ENCODE data around the gene SRRM3. TPM values are rescaled to one million over a fixed set of nuclear protein-coding genes. Genes with fewer than 3 reads are reported as not detected.
"Not testable (repeated sequence)": the region's sequence is repeated elsewhere in the genome, so short reads cannot be mapped to it uniquely, and the experiment has no call there.

SRRM3 gene
- total RNA-seq, 1 donor from 2014 or later, result 2.5 TPM

GRCh38 chr7:76223286-76223972 is 21.7 kb downstream of the SRRM3 start:
- TF ChIP-seq, protein P1, sequence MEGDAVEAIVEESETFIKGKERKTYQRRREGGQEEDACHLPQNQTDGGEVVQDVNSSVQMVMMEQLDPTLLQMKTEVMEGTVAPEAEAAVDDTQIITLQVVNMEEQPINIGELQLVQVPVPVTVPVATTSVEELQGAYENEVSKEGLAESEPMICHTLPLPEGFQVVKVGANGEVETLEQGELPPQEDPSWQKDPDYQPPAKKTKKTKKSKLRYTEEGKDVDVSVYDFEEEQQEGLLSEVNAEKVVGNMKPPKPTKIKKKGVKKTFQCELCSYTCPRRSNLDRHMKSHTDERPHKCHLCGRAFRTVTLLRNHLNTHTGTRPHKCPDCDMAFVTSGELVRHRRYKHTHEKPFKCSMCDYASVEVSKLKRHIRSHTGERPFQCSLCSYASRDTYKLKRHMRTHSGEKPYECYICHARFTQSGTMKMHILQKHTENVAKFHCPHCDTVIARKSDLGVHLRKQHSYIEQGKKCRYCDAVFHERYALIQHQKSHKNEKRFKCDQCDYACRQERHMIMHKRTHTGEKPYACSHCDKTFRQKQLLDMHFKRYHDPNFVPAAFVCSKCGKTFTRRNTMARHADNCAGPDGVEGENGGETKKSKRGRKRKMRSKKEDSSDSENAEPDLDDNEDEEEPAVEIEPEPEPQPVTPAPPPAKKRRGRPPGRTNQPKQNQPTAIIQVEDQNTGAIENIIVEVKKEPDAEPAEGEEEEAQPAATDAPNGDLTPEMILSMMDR (IDR thresholded peaks at IDR 0.05; ENCODE audit: unreplicated experiment), result no peak
- H3K9me3 Mint-ChIP-seq (ENCODE audit: low read depth), result no peaks in the 10 kb centered on the region
- DNase-seq (ENCODE audit: low spot score, unreplicated experiment), result no peak
- H3K4me1 Mint-ChIP-seq (ENCODE audit: low read depth), result peaks cover 2% of the 10 kb centered on the region
- no peak overlapping the region for H3K27ac Mint-ChIP-seq
- H3K4me3 Mint-ChIP-seq (ENCODE audit: low read depth), result no peak overlapping the region
- no peaks in the 10 kb centered on the region for H3K36me3 Mint-ChIP-seq (ENCODE audit: insufficient read depth)
- peaks cover 52% of the 10 kb centered on the region for H3K27me3 Mint-ChIP-seq

DNA sequence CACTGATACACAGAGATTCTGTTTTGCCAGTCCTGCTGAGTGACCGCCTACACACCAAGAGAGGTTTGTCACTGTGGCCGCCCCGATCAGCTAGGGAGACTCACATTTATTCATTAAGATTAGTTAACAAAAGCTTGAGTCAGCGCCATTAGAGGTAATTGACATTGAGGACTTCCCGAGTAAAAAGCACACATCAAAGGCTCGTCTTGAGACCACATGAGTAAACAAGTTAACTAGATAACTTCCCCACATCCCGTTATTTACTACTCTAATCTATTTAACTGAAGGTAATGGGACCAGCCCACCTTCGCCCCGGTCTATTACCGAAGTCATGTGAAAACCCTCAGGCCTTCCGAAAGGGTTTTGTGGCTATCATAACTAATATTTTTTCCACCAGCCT is 23.0 kb downstream of the SRRM3 start:
- Mint-ChIP-seq H3K9me3 (ENCODE audit: low read depth) (no peaks in the 10 kb centered on the region), H3K27ac (no peak overlapping the region), H3K36me3 (ENCODE audit: insufficient read depth) (no peaks in the 10 kb centered on the region), H3K27me3 (peaks cover 52% of the 10 kb centered on the region), H3K4me1 (ENCODE audit: low read depth) (peaks cover 2% of the 10 kb centered on the region), H3K4me3 (ENCODE audit: low read depth) (no peak overlapping the region)
- no peak for DNase-seq (ENCODE audit: low spot score, unreplicated experiment)
- TF ChIP-seq, protein P1 (IDR thresholded peaks at IDR 0.05; ENCODE audit: unreplicated experiment), result no peak

- Mint-ChIP-seq H3K4me1 (ENCODE audit: low read depth) (peaks cover 2% of the 10 kb centered on the region), H3K27me3 (peaks cover 54% of the 10 kb centered on the region), H3K9me3 (ENCODE audit: low read depth) (no peaks in the 10 kb centered on the region), H3K27ac (no peak overlapping the region), H3K4me3 (ENCODE audit: low read depth) (no peak overlapping the region), H3K36me3 (ENCODE audit: insufficient read depth) (no peaks in the 10 kb centered on the region)
- TF ChIP-seq, protein P1 (IDR thresholded peaks at IDR 0.05; ENCODE audit: unreplicated experiment), result no peak
- no peak for DNase-seq (ENCODE audit: low spot score, unreplicated experiment)
Observed at GRCh38 chr7:76225379-76225778, 23.7 kb downstream of the SRRM3 start.

DNA sequence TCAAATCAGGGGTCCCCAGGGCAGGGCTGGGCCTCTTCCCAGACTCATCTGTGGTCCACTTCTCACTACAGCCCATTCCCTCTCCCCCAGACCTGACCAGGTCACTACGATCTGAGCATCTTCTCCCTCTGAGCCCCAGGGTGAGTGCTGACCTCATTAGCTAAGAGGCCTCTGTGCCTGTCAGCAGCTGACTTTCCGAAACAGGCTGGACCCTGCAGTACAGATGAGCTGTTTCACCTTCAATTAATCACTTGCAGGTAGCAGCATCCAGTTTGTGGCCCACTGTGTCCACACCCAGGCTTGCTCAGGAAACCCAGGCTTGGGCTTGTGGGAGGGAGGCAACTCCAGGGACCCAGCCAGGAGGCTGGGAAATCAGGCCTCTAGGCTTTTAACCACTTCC is 24.3 kb downstream of the SRRM3 start:
- TF ChIP-seq, protein P1 (IDR thresholded peaks at IDR 0.05; ENCODE audit: unreplicated experiment), result no peak
- Mint-ChIP-seq H3K9me3 (ENCODE audit: low read depth) (no peaks in the 10 kb centered on the region), H3K27ac (no peak overlapping the region), H3K4me3 (ENCODE audit: low read depth) (no peak overlapping the region), H3K4me1 (ENCODE audit: low read depth) (peaks cover 2% of the 10 kb centered on the region), H3K27me3 (peaks cover 55% of the 10 kb centered on the region), H3K36me3 (ENCODE audit: insufficient read depth) (no peaks in the 10 kb centered on the region)
- no peak for DNase-seq (ENCODE audit: low spot score, unreplicated experiment)

DNA sequence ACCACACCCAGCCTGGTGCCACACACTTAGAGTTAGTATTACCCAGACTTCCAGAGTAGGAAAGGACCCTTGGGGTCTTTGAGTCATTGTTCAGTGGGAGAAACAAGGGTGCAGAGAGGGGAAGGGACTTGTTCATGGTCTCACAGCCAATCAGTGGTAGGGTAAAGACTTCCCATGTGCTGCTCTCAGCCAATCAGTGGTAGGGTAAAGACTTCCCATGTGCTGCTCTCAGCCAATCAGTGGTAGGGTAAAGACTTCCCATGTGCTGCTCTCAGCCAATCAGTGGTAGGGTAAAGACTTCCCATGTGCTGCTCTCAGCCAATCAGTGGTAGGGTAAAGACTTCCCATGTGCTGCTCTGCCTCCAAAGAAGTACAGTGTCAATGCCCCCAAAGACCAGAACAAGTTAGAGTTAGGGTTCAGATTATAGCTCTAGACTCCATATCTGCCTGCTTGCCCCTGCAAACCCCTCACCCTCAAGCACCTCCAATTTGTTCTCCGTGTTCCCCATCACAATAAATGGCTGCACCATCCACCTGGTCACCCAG is 25.3 kb downstream of the SRRM3 start:
- H3K27ac Mint-ChIP-seq; DNase-seq (ENCODE audit: low spot score, unreplicated experiment); H3K4me3 Mint-ChIP-seq (ENCODE audit: low read depth); H3K9me3 Mint-ChIP-seq (ENCODE audit: low read depth); H3K36me3 Mint-ChIP-seq (ENCODE audit: insufficient read depth); H3K4me1 Mint-ChIP-seq (ENCODE audit: low read depth): not testable (repeated sequence)
- peaks cover 59% of the 10 kb centered on the region for H3K27me3 Mint-ChIP-seq

DNA sequence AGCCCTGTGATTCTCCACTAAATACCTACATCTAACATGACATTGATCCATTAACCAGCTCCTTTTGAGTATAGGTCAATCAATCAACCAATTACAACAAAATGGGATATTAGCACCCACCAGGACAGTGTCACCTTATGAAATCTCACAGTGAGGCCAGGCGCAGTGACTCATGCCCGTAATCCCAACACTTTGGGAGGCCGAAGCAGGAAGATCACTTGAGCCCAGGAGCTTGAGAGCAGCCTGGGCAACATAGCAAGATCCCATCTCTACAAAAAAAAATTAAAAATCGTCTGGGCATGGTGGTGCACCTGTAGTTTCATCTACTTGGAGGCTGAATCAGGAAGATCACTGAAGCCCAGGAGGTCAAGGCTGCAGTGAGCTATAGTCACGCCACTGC is 28.5 kb downstream of the SRRM3 start:
- H3K4me3 Mint-ChIP-seq (ENCODE audit: low read depth), result no peak overlapping the region
- no peaks in the 10 kb centered on the region for H3K36me3 Mint-ChIP-seq (ENCODE audit: insufficient read depth)
- peaks cover 63% of the 10 kb centered on the region for H3K27me3 Mint-ChIP-seq
- no peak for DNase-seq (ENCODE audit: low spot score, unreplicated experiment)
- H3K4me1 Mint-ChIP-seq (ENCODE audit: low read depth), result no peaks in the 10 kb centered on the region
- H3K9me3 Mint-ChIP-seq (ENCODE audit: low read depth), result no peaks in the 10 kb centered on the region
- H3K27ac Mint-ChIP-seq, result no peak overlapping the region
- TF ChIP-seq, protein P1 (IDR thresholded peaks at IDR 0.05; ENCODE audit: unreplicated experiment), result no peak
